H9 (cell line): ENCODE results near the gene HFE. TPM values are rescaled to one million over a fixed set of nuclear protein-coding genes. Genes with fewer than 3 reads are reported as not detected.
A peak's percentile ranks its signal among the peaks of the same experiment; 100 is the strongest.

ENCODE experiments used
- DNase-seq: peaks from one replicate; pipeline ENCODE4 v3.0.0-alpha.2; 2017
- H2AFZ ChIP-seq: one replicate; pipeline ENCODE4 v1.6.1; 2013; ENCODE audit warnings: mild to moderate bottlenecking, low read length, control low read depth, moderate library complexity
- H2AK5ac ChIP-seq: 2 replicates; pipeline ENCODE4 v1.6.1; 2013; ENCODE audit warnings: low read length, control low read depth, mixed read lengths; ENCODE audit not compliant: insufficient read length
- H2BK120ac ChIP-seq: one replicate; pipeline ENCODE4 v1.6.1; 2013; ENCODE audit warnings: low read depth, mild to moderate bottlenecking, low read length, control low read depth, inconsistent platforms; ENCODE audit not compliant: poor library complexity, severe bottlenecking
- H2BK12ac ChIP-seq: 2 replicates; pipeline ENCODE4 v1.6.1; 2013; ENCODE audit warnings: low read length, control low read depth, mixed read lengths, low read depth; ENCODE audit not compliant: insufficient read length
- H2BK15ac ChIP-seq: 2 replicates; pipeline ENCODE4 v1.6.1; 2013; ENCODE audit warnings: low read depth, low read length, control low read depth
- H2BK20ac ChIP-seq: one replicate; pipeline ENCODE4 v1.6.1; 2013; ENCODE audit warnings: low read depth, mild to moderate bottlenecking, low read length, control low read depth, inconsistent platforms; ENCODE audit not compliant: poor library complexity, severe bottlenecking
- H2BK5ac ChIP-seq: 2 replicates; pipeline ENCODE4 v1.6.1; 2013; ENCODE audit warnings: low read length, control low read depth, mixed read lengths; ENCODE audit not compliant: insufficient read length
- H3K14ac ChIP-seq: 2 replicates; pipeline ENCODE4 v1.6.1; 2013; ENCODE audit warnings: low read length, control low read depth; ENCODE audit not compliant: insufficient read depth
- H3K18ac ChIP-seq: 2 replicates; pipeline ENCODE4 v1.6.1; 2013; ENCODE audit warnings: low read depth, mild to moderate bottlenecking, mixed read lengths, low read length, control low read depth; ENCODE audit not compliant: insufficient read length
- H3K23ac ChIP-seq: 2 replicates; pipeline ENCODE4 v1.6.1; 2013; ENCODE audit warnings: low read length, control low read depth, mixed read lengths, low read depth; ENCODE audit not compliant: insufficient read length
- H3K23me2 ChIP-seq: 2 replicates; pipeline ENCODE4 v1.6.1; 2013; ENCODE audit warnings: low read depth, mild to moderate bottlenecking, mixed read lengths, low read length, control low read depth; ENCODE audit not compliant: insufficient read length, poor library complexity, severe bottlenecking
- H3K27ac ChIP-seq: 2 replicates; pipeline ENCODE4 v1.5.1; 2013; ENCODE audit warnings: low read length, control low read depth, mixed read lengths, low read depth; ENCODE audit not compliant: insufficient read length
- H3K27me3 ChIP-seq: 2 replicates; pipeline ENCODE4 v1.6.1; 2013; ENCODE audit warnings: low read length, control low read depth, inconsistent platforms; ENCODE audit not compliant: insufficient read depth
- H3K4ac ChIP-seq: 2 replicates; pipeline ENCODE4 v1.6.1; 2013; ENCODE audit warnings: low read depth, mild to moderate bottlenecking, control low read depth, inconsistent platforms, low read length, moderate library complexity
- H3K4me1 ChIP-seq: 2 replicates; pipeline ENCODE4 v1.6.1; 2013; ENCODE audit warnings: low read length, control low read depth, inconsistent platforms; ENCODE audit not compliant: insufficient read depth
- H3K4me2 ChIP-seq: 2 replicates; pipeline ENCODE4 v1.6.1; 2013; ENCODE audit warnings: low read length, control low read depth, mixed read lengths; ENCODE audit not compliant: insufficient read length, insufficient read depth
- H3K56ac ChIP-seq: 2 replicates; pipeline ENCODE4 v1.6.1; 2013; ENCODE audit warnings: low read depth, mild to moderate bottlenecking, mixed read lengths, low read length, control low read depth; ENCODE audit not compliant: insufficient read length
- H3K79me1 ChIP-seq: 2 replicates; pipeline ENCODE4 v1.6.1; 2013; ENCODE audit warnings: low read depth, mild to moderate bottlenecking, moderate library complexity, low read length, control low read depth, inconsistent platforms; ENCODE audit not compliant: insufficient read depth, poor library complexity, severe bottlenecking
- H3K79me2 ChIP-seq: 2 replicates; pipeline ENCODE4 v1.6.1; 2013; ENCODE audit warnings: low read length, control low read depth, inconsistent platforms; ENCODE audit not compliant: insufficient read depth
- H3K9ac ChIP-seq: 2 replicates; pipeline ENCODE4 v1.6.1; 2013; ENCODE audit warnings: low read length, control low read depth, mixed read lengths; ENCODE audit not compliant: insufficient read length; ENCODE audit errors: extremely low read depth
- H3K9me3 ChIP-seq: one replicate; pipeline ENCODE4 v1.6.1; 2013; ENCODE audit warnings: low read depth, low read length, inconsistent platforms; ENCODE audit not compliant: control insufficient read depth
- H3T11ph ChIP-seq: one replicate; pipeline ENCODE4 v1.6.1; 2013; ENCODE audit warnings: mild to moderate bottlenecking, low read length, control low read depth, inconsistent platforms
- H4K20me1 ChIP-seq: one replicate; pipeline ENCODE4 v1.6.1; 2013; ENCODE audit not compliant: control insufficient read depth, insufficient read length, insufficient read depth
- H4K5ac ChIP-seq: 2 replicates; pipeline ENCODE4 v1.6.1; 2013; ENCODE audit warnings: low read depth, mild to moderate bottlenecking, mixed read lengths, low read length, control low read depth; ENCODE audit not compliant: insufficient read length
- H4K8ac ChIP-seq: replicated peaks from 2 replicates; pipeline ENCODE4 v1.6.1; 2013; ENCODE audit warnings: low read length, control low read depth, mixed read lengths, low read depth; ENCODE audit not compliant: insufficient read length
- H4K91ac ChIP-seq: 2 replicates; pipeline ENCODE4 v1.6.1; 2013; ENCODE audit warnings: low read depth, mild to moderate bottlenecking, moderate library complexity, mixed read lengths, low read length, control low read depth; ENCODE audit not compliant: insufficient read length
- H3K27ac Mint-ChIP-seq, 3 experiments: 2 replicates in 2 of 3; 3 replicates in 1 of 3; pipeline ENCODE4 v1.8.0; 2020 to 2021; ENCODE audit warnings: mixed read lengths in 3 of 3, mild to moderate bottlenecking in 1 of 3, moderate library complexity in 1 of 3
- H3K27me3 Mint-ChIP-seq: 2 replicates; pipeline ENCODE4 v1.8.0; 2021; ENCODE audit warnings: low read depth, mild to moderate bottlenecking, moderate library complexity, mixed read lengths
- H3K36me3 Mint-ChIP-seq, 3 experiments: 2 replicates in 2 of 3; 3 replicates in 1 of 3; pipeline ENCODE4 v1.8.0; 2020 to 2021; ENCODE audit warnings: low read depth in 3 of 3, mixed read lengths in 3 of 3; ENCODE audit not compliant: insufficient read depth in 1 of 3
- H3K4me1 Mint-ChIP-seq, 2 experiments: 2 replicates each; pipeline ENCODE4 v1.8.0; 2020; ENCODE audit warnings: mixed read lengths in 2 of 2
- H3K4me3 Mint-ChIP-seq, 2 experiments: 2 replicates in 1 of 2; 3 replicates in 1 of 2; pipeline ENCODE4 v1.8.0; 2020 to 2021; ENCODE audit warnings: mild to moderate bottlenecking in 2 of 2, mixed read lengths in 2 of 2, moderate library complexity in 1 of 2
- H3K9me3 Mint-ChIP-seq, 2 experiments: 2 replicates in 1 of 2; 3 replicates in 1 of 2; pipeline ENCODE4 v1.8.0; 2020; ENCODE audit warnings: mild to moderate bottlenecking in 2 of 2, mixed read lengths in 2 of 2, moderate library complexity in 1 of 2
- WGBS: extraction: QIAGEN DNeasy Blood & Tissue Kit; methylation state at CpG from one replicate; pipeline ENCODE4 v1.1.7; 2013; ENCODE audit warnings: missing lambda C conversion rate, low lambda C conversion rate, mixed read lengths; ENCODE audit not compliant: insufficient read length; ENCODE audit errors: extremely low coverage; 5-methylcytosine and 5-hydroxymethylcytosine counted together
- total RNA-seq: library from RNA; stranded (reverse); gene quantifications from 2 replicates; pipeline ENCODE4 v1.2.1, GENCODE V29; 2021
- TF ChIP-seq, protein P1 (sequence below): fragments of 200-600 bp; sonication (generic); conservative IDR thresholded peaks from 3 replicates; pipeline ENCODE4 v1.8.0; 2021; ENCODE audit warnings: antibody characterized with exemption, mild to moderate bottlenecking

Gene HFE
- total RNA-seq, 1 experiment from 2014 or later, result 0.98 TPM

- TF ChIP-seq, protein P1, sequence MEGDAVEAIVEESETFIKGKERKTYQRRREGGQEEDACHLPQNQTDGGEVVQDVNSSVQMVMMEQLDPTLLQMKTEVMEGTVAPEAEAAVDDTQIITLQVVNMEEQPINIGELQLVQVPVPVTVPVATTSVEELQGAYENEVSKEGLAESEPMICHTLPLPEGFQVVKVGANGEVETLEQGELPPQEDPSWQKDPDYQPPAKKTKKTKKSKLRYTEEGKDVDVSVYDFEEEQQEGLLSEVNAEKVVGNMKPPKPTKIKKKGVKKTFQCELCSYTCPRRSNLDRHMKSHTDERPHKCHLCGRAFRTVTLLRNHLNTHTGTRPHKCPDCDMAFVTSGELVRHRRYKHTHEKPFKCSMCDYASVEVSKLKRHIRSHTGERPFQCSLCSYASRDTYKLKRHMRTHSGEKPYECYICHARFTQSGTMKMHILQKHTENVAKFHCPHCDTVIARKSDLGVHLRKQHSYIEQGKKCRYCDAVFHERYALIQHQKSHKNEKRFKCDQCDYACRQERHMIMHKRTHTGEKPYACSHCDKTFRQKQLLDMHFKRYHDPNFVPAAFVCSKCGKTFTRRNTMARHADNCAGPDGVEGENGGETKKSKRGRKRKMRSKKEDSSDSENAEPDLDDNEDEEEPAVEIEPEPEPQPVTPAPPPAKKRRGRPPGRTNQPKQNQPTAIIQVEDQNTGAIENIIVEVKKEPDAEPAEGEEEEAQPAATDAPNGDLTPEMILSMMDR, result no peak
- Histone ChIP-seq H3K79me2 (no peaks in the 10 kb centered on the region), H4K8ac (no peak overlapping the region), H2BK15ac (no peak overlapping the region), H2BK12ac (no peak overlapping the region), H4K91ac (no peak overlapping the region), H3K9me3 (no peaks in the 10 kb centered on the region), H4K5ac (no peak overlapping the region), H3K4me2 (peak overlapping the region; percentile 64), H2BK5ac (peak overlapping the region; percentile 61), H2AFZ (no peak overlapping the region), H2BK120ac (peak overlapping the region; percentile 98), H3K79me1 (no peaks in the 10 kb centered on the region), H2BK20ac (peak overlapping the region; percentile 100), H3K23ac (no peak overlapping the region), H2AK5ac (no peak overlapping the region), H3K23me2 (peaks cover 6% of the 10 kb centered on the region), H3K27me3 (no peaks in the 10 kb centered on the region), H3K4ac (peak overlapping the region; percentile 36; the same call in 1 of the 2 replicates), H3K9ac (peak overlapping the region; percentile 98), H3K27ac (peak overlapping the region; percentile 82), H3K56ac (no peak overlapping the region), H3K18ac (peak overlapping the region; percentile 95), H3K14ac (peak overlapping the region; percentile 87), H3T11ph (no peak overlapping the region), H4K20me1 (no peaks in the 10 kb centered on the region), H3K4me1 (no peaks in the 10 kb centered on the region)
- peak overlapping the region; percentile 97 to 100 (median 98) for H3K27ac Mint-ChIP-seq
- H3K9me3 Mint-ChIP-seq, result no peaks in the 10 kb centered on the region
- H3K4me3 Mint-ChIP-seq, result peak overlapping the region; percentile 80 to 99
- DNase-seq, result peak; percentile 89
- no peaks in the 10 kb centered on the region; the same call in 1 of the 2 replicates for H3K27me3 Mint-ChIP-seq
- WGBS, result no CpG with 5 or more reads among the region's 51 CpGs
- H3K4me1 Mint-ChIP-seq, result peaks cover 31 to 36% of the 10 kb centered on the region in 2 experiments
- no peaks in the 10 kb centered on the region; a peak in 1 of 7 replicates for H3K36me3 Mint-ChIP-seq
Observed at GRCh38 chr6:26055719-26056582, 31.3 kb upstream of the HFE start.
